H1 (cell line): ENCODE results near the gene CBARP. TPM values are rescaled to one million over a fixed set of nuclear protein-coding genes. Genes with fewer than 3 reads are reported as not detected.

Experiments
- KDM1A ChIP-seq: fragments of 200-600, 300-600 bp; sonication (generic); IDR thresholded peaks from 2 replicates; pipeline ENCODE4 v1.7.1; 2016; ENCODE audit warnings: mild to moderate bottlenecking, low read length, borderline replicate concordance
- KDM5A ChIP-seq: fragments of 200-600 bp; IDR thresholded peaks from 2 replicates; pipeline ENCODE4 v1.7.1; 2012; ENCODE audit warnings: mild to moderate bottlenecking, low read length, inconsistent platforms, mixed read lengths
- RAD21 ChIP-seq, 2 experiments: IDR thresholded peaks in 1 of 2; conservative IDR thresholded peaks in 1 of 2; 2 replicates each; pipeline ENCODE4 v1.6.1; 2011; ENCODE audit warnings: low read depth in 2 of 2, low read length in 2 of 2, improper control_type of control experiment in 1 of 2, inconsistent platforms in 1 of 2, mild to moderate bottlenecking in 1 of 2, moderate library complexity in 1 of 2
- polyA plus RNA-seq, 7 experiments: library from polyadenylated mRNA; depleted of rRNA in 3 of 7; stranded (reverse) in 5 of 7; unstranded in 2 of 7; fragments of >200 nt in 5 of 7; fragments of 200-250 nt in 2 of 7; gene quantifications; 1 replicate in 5 of 7; 2 replicates in 1 of 7; 4 replicates in 1 of 7; pipeline versions ENCODE4 v1.2.1 to v1.2.3, GENCODE V29; 2011 to 2013; ENCODE audit warnings: missing spikeins in 2 of 7, mixed read lengths in 2 of 7
- total RNA-seq: library from RNA; stranded (reverse); fragmentation: NEBNext Ultra II Directional; extraction: Animal tissue kit (Norgen Biotek cat#: 25700); gene quantifications from 2 replicates; pipeline ENCODE4 v1.2.1, GENCODE V29; 2021
- TF ChIP-seq, protein P1 (sequence below): IDR thresholded peaks from 2 replicates; pipeline ENCODE4 v1.6.1; 2012; ENCODE audit warnings: inconsistent platforms

Gene CBARP
- total and polyA plus RNA-seq, 2 of the 8 experiments (the other 6 are each of a cell fraction or from before 2014, with no cell fraction given) = 4.9 to 14.7 TPM

- no peak for TF ChIP-seq RAD21 (IDR thresholded peaks at IDR 0.05 in 1 of 2, conservative IDR thresholded peaks at IDR 0.05 in 1 of 2; ENCODE audit: low read depth in 2 of 2, low read length in 2 of 2)
- no peak for TF ChIP-seq KDM1A
- TF ChIP-seq, protein P1, sequence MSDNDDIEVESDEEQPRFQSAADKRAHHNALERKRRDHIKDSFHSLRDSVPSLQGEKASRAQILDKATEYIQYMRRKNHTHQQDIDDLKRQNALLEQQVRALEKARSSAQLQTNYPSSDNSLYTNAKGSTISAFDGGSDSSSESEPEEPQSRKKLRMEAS = peak; percentile 92
- TF ChIP-seq KDM5A = no peak
Measured at GRCh38 chr19:1269478-1270212, 31.8 kb upstream of the CBARP start (continued).
